GM20431 (cell line): Measurements from ENCODE around the gene VWA1.
"Not testable (repeated sequence)": the region's sequence is repeated elsewhere in the genome, so short reads cannot be mapped to it uniquely, and the experiment has no call there.

Experiments
- in situ Hi-C: fragments of 300-500 bp; cut with MseI, MboI; formaldehyde crosslinking; loops from one replicate; pipeline ENCODE4 v1.15.0; 2020; ENCODE audit warnings: low sequenced_read_pairs; ENCODE audit not compliant: unreplicated experiment

The VWA1 gene

GRCh38 chr1:1434131-1434823 is 1.2 kb upstream of the VWA1 start:
- in situ Hi-C loops: no loop called here

GRCh38 chr1:1434824-1435105 is 725 bp upstream of the VWA1 start:
- in situ Hi-C loops: no loop called here

- in situ Hi-C loops: no loop called here
Observed at GRCh38 chr1:1435911-1436629, 580 bp downstream of the VWA1 start.

GRCh38 chr1:1436630-1437032 is 1.1 kb downstream of the VWA1 start:
- in situ Hi-C loops: no loop called here

- in situ Hi-C loops: no loop called here
Observed at GRCh38 chr1:1437033-1437903, 1.8 kb downstream of the VWA1 start.

GRCh38 chr1:1437904-1438376 is 2.5 kb downstream of the VWA1 start:
- in situ Hi-C loops: no loop called here

- in situ Hi-C loops: no loop called here
Observed at GRCh38 chr1:1438531-1439381, 3.3 kb downstream of the VWA1 start.

- in situ Hi-C loops: no loop called here
Observed at GRCh38 chr1:1439546-1440261, 4.2 kb downstream of the VWA1 start.

- in situ Hi-C loops: no loop called here
Observed at GRCh38 chr1:1440262-1441001, 4.9 kb downstream of the VWA1 start.

GRCh38 chr1:1441002-1441888 is 5.8 kb downstream of the VWA1 start:
- in situ Hi-C loops: no loop called here

- in situ Hi-C loops: no loop called here
Observed at GRCh38 chr1:1442069-1442770, 6.7 kb downstream of the VWA1 start.

- in situ Hi-C loops: not testable (repeated sequence)
Observed at GRCh38 chr1:1446631-1447030, 11.1 kb downstream of the VWA1 start.

- in situ Hi-C loops: no loop called here
Observed at GRCh38 chr1:1449099-1449739, 13.7 kb downstream of the VWA1 start, which contains the start of gene ATAD3C. ATAD3C (plus strand) TSS chr1:1449689; CDS start chr1:1450684, 995 bp downstream.

- in situ Hi-C loops: not testable (repeated sequence)
Observed at GRCh38 chr1:1450616-1451015, 15.1 kb downstream of the VWA1 start.

GRCh38 chr1:1451696-1452364 is 16.3 kb downstream of the VWA1 start:
- in situ Hi-C loops: no loop called here

GRCh38 chr1:1452365-1452739 is 16.9 kb downstream of the VWA1 start:
- in situ Hi-C loops: not testable (repeated sequence)
